Panc1 (cell line): ENCODE measurements around the gene TWIST2. TPM values are rescaled to one million over a fixed set of nuclear protein-coding genes. Genes with fewer than 3 reads are reported as not detected.

Source experiments
- ATAC-seq: fragments of 200-7000 bp; cut with Tn5 transposase; 2 replicates; pipeline ENCODE4 v1.9.1; 2020; ENCODE audit warnings: mild to moderate bottlenecking, moderate library complexity
- BruUV-seq: library from RNA; stranded (reverse); fragments of 400-500 nt; replicated peaks from 2 replicates; lab custom pipeline; 2021; lab: Mats Ljungman, UMichigan
- CTCF ChIA-PET: fragments of 300-600 bp; sonication (Branson Sonifier 250); formaldehyde crosslinking; loops from one replicate; lab custom pipeline; 2022; ENCODE audit warnings: antibody characterized with exemption; lab: Charles Lee
- POLR2A ChIA-PET: fragments of 300-600 bp; sonication (Branson Sonifier 250); formaldehyde crosslinking; loops from one replicate; lab custom pipeline; 2022; ENCODE audit warnings: antibody characterized with exemption; lab: Charles Lee
- DNase-seq: peaks from one replicate; pipeline ENCODE4 v3.0.0-alpha.2; 2010; ENCODE audit warnings: low read depth, low spot score
- H3K27ac ChIP-seq: 2 replicates; pipeline ENCODE4 v1.5.1; 2011; ENCODE audit warnings: mild to moderate bottlenecking, low read length, inconsistent platforms
- H3K27me3 ChIP-seq: fragments of 200-500 bp; sonication (Bioruptor generic); 2 replicates; pipeline ENCODE4 v1.6.0; 2014; ENCODE audit warnings: low read length, inconsistent platforms; ENCODE audit not compliant: control insufficient read depth, insufficient read depth
- H3K36me3 ChIP-seq: fragments of 200-500 bp; sonication (Bioruptor generic); 2 replicates; pipeline ENCODE4 v1.5.1; 2014; ENCODE audit warnings: inconsistent platforms, mild to moderate bottlenecking, low read length, moderate library complexity; ENCODE audit not compliant: control insufficient read depth, insufficient read depth
- H3K4me1 ChIP-seq: 2 replicates; pipeline ENCODE4 v1.5.1; 2011; ENCODE audit warnings: inconsistent platforms, mild to moderate bottlenecking, low read length, moderate library complexity; ENCODE audit not compliant: control insufficient read depth, insufficient read depth
- H3K4me3 ChIP-seq, 2 experiments: 2 replicates each; pipeline ENCODE4 v1.5.1; 2011 to 2012; ENCODE audit warnings: low read depth in 2 of 2, low read length in 2 of 2, mild to moderate bottlenecking in 2 of 2, inconsistent platforms in 1 of 2, moderate library complexity in 1 of 2
- H3K9me3 ChIP-seq: fragments of 200-500 bp; sonication (Bioruptor generic); 2 replicates; pipeline ENCODE4 v1.5.1; 2014; ENCODE audit warnings: low read depth, mild to moderate bottlenecking, inconsistent platforms, low read length, moderate library complexity; ENCODE audit not compliant: control insufficient read depth, insufficient read depth
- POLR2AphosphoS5 ChIP-seq: IDR thresholded peaks from 2 replicates; pipeline ENCODE4 v1.6.1; 2012; ENCODE audit warnings: mild to moderate bottlenecking, low read depth, low read length, moderate library complexity
- SIN3A ChIP-seq: IDR thresholded peaks from 2 replicates; pipeline ENCODE4 v1.6.1; 2012; ENCODE audit warnings: low read depth, mild to moderate bottlenecking, low read length, moderate library complexity, borderline replicate concordance; ENCODE audit not compliant: insufficient read depth
- TCF7L2 ChIP-seq: IDR thresholded peaks from 2 replicates; pipeline ENCODE4 v1.6.1; 2011; ENCODE audit warnings: mild to moderate bottlenecking, low read depth, low read length, inconsistent platforms
- in situ Hi-C: cut with HindIII; loops from 2 replicates; pipeline ENCODE4 v1.10.0; 2016; ENCODE audit warnings: low sequenced_read_pairs, low pct_unique_long_range_greater_than_20kb
- intact Hi-C: fragments of 100-400 bp; cut with micrococcal nuclease; formaldehyde crosslinking; loops from one replicate; pipeline ENCODE4 v1.10.0; 2022; ENCODE audit not compliant: unreplicated experiment
- total RNA-seq: library from RNA; stranded (reverse); gene quantifications from one replicate; pipeline ENCODE4 v1.2.1, GENCODE V29; 2021; ENCODE audit not compliant: unreplicated experiment
- TF ChIP-seq, protein P1 (sequence below): fragments of 450-650 bp; IDR thresholded peaks from 2 replicates; pipeline ENCODE4 v1.5.1; 2017; ENCODE audit warnings: mild to moderate bottlenecking
- TF ChIP-seq, protein P2 (sequence below), 2 experiments: IDR thresholded peaks; 2 replicates each; pipeline ENCODE4 v1.6.1; 2011 to 2012; ENCODE audit warnings: low read depth in 2 of 2, control low read depth in 1 of 2, low read length in 1 of 2, mild to moderate bottlenecking in 1 of 2, moderate library complexity in 1 of 2; ENCODE audit not compliant: insufficient read depth in 1 of 2

Gene TWIST2
- total RNA-seq, 1 experiment from 2014 or later, result 4.2 TPM

DNA sequence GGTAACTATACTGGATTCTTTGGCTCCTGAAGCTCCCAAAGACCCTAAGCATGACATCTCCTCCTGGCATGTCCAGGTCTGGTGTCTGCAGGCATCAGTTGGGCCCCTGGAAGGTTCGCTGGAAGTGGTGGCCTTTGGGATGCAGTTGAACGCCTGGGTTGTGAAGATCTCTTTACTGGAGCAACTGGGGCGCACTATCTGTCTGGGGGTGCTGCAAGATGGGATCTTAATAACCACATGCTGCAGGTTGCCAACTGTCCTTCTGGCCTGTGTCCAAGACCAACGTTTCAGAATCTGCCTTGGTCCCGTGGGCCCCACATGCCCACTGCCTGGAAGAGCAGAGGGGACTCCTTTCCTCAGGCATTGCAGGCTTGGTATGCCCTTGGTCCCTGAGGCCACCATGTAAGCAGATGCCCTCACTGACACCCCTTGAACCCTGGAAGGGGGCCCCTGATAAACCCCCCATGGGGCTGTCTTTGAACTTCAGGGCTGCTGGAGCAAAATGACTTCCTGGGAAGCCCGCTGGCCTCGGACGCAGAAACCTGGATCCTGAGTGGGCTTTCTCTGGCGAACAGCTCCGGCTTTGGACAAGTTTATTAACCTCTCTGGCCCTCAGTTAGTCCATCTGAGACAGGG lies 101.9 kb downstream of the TWIST2 start:
- in situ Hi-C loops (no loop called here), intact Hi-C loops (no loop called here)
- no peak for DNase-seq
- Histone ChIP-seq H3K27me3 (no peaks in the 10 kb centered on the region; the same call in 1 of the 2 replicates), H3K4me1 (no peaks in the 10 kb centered on the region), H3K36me3 (no peaks in the 10 kb centered on the region), H3K9me3 (no peaks in the 10 kb centered on the region), H3K27ac (no peak overlapping the region), H3K4me3 (no peak overlapping the region)
- TF ChIP-seq, protein P1, sequence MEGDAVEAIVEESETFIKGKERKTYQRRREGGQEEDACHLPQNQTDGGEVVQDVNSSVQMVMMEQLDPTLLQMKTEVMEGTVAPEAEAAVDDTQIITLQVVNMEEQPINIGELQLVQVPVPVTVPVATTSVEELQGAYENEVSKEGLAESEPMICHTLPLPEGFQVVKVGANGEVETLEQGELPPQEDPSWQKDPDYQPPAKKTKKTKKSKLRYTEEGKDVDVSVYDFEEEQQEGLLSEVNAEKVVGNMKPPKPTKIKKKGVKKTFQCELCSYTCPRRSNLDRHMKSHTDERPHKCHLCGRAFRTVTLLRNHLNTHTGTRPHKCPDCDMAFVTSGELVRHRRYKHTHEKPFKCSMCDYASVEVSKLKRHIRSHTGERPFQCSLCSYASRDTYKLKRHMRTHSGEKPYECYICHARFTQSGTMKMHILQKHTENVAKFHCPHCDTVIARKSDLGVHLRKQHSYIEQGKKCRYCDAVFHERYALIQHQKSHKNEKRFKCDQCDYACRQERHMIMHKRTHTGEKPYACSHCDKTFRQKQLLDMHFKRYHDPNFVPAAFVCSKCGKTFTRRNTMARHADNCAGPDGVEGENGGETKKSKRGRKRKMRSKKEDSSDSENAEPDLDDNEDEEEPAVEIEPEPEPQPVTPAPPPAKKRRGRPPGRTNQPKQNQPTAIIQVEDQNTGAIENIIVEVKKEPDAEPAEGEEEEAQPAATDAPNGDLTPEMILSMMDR, result no peak
- TF ChIP-seq SIN3A (no peak), TCF7L2 (no peak), POLR2AphosphoS5 (no peak)
- TF ChIP-seq, protein P2, sequence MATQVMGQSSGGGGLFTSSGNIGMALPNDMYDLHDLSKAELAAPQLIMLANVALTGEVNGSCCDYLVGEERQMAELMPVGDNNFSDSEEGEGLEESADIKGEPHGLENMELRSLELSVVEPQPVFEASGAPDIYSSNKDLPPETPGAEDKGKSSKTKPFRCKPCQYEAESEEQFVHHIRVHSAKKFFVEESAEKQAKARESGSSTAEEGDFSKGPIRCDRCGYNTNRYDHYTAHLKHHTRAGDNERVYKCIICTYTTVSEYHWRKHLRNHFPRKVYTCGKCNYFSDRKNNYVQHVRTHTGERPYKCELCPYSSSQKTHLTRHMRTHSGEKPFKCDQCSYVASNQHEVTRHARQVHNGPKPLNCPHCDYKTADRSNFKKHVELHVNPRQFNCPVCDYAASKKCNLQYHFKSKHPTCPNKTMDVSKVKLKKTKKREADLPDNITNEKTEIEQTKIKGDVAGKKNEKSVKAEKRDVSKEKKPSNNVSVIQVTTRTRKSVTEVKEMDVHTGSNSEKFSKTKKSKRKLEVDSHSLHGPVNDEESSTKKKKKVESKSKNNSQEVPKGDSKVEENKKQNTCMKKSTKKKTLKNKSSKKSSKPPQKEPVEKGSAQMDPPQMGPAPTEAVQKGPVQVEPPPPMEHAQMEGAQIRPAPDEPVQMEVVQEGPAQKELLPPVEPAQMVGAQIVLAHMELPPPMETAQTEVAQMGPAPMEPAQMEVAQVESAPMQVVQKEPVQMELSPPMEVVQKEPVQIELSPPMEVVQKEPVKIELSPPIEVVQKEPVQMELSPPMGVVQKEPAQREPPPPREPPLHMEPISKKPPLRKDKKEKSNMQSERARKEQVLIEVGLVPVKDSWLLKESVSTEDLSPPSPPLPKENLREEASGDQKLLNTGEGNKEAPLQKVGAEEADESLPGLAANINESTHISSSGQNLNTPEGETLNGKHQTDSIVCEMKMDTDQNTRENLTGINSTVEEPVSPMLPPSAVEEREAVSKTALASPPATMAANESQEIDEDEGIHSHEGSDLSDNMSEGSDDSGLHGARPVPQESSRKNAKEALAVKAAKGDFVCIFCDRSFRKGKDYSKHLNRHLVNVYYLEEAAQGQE (IDR thresholded peaks at IDR 0.05; ENCODE audit: insufficient read depth in 1 of 2, low read depth in 2 of 2, low read length in 1 of 2), result no peak
- POLR2A ChIA-PET, result no interaction called here
- ATAC-seq, result no peak
- BruUV-seq, result no TSS peak
- CTCF ChIA-PET, result interaction anchor here (0.5 kb wide), 1 partner anchor 34 kb away, joined by 3 read pairs; no protein-coding TSS in a partner anchor

DNA sequence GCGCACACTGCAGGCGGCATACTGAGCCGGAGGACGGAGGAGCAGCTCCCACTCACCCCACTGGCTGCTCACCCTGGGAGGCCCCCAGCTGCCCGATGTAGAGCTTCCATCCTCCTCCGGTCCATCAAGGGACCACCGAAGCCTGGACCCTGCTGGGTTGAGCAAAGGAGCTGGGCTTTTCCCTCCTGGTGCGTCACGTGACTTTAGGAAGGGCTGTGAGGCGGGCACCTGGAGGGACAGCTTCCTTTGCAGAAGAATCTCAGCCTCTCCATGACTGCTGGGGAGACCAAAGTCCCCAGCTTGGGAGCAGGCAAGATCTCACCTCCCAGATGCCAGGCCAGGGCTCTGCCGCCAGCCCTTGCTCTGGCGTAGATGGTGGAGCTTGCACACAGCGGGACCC lies 102.7 kb downstream of the TWIST2 start:
- POLR2A ChIA-PET, result no interaction called here
- Histone ChIP-seq H3K4me1 (no peaks in the 10 kb centered on the region), H3K36me3 (no peaks in the 10 kb centered on the region), H3K4me3 (no peak overlapping the region), H3K27ac (no peak overlapping the region), H3K27me3 (no peaks in the 10 kb centered on the region; the same call in 1 of the 2 replicates), H3K9me3 (no peaks in the 10 kb centered on the region)
- CTCF ChIA-PET, result no interaction called here
- ATAC-seq (no peak), DNase-seq (no peak)
- intact Hi-C loops, result no loop called here
- TF ChIP-seq, protein P2 (IDR thresholded peaks at IDR 0.05; ENCODE audit: insufficient read depth in 1 of 2, low read depth in 2 of 2, low read length in 1 of 2), result no peak
- TF ChIP-seq SIN3A (no peak), POLR2AphosphoS5 (no peak), TCF7L2 (no peak)
- TF ChIP-seq, protein P1, result no peak
- in situ Hi-C loops, result no loop called here
- BruUV-seq, result no TSS peak
